MG63 (cell line): ENCODE data around the gene IRX4. TPM values are rescaled to one million over a fixed set of nuclear protein-coding genes. Genes with fewer than 3 reads are reported as not detected.

ENCODE experiments used
- DNase-seq: peaks from one replicate; pipeline ENCODE4 v3.0.0-alpha.2; 2020
- H3K27me3 ChIP-seq: fragments of 250-450 bp; sonication (Bioruptor Pico); 2 replicates; pipeline ENCODE4 v1.5.1; 2020; ENCODE audit warnings: mild to moderate bottlenecking, moderate library complexity
- H3K36me3 ChIP-seq: fragments of 250-450 bp; sonication (Bioruptor Pico); 2 replicates; pipeline ENCODE4 v1.5.1; 2020; ENCODE audit warnings: mild to moderate bottlenecking, moderate library complexity
- H3K4me3 ChIP-seq: fragments of 250-450 bp; sonication (Bioruptor Pico); 2 replicates; pipeline ENCODE4 v1.5.1; 2020; ENCODE audit warnings: mild to moderate bottlenecking, moderate library complexity
- H3K9me3 ChIP-seq: fragments of 250-450 bp; sonication (Bioruptor Pico); 2 replicates; pipeline ENCODE4 v1.5.1; 2020; ENCODE audit warnings: mild to moderate bottlenecking, moderate library complexity
- total RNA-seq: library from RNA; depleted of rRNA; stranded (reverse); fragments of >200 nt; shearing (Covaris generic); gene quantifications from 2 replicates; pipeline ENCODE4 v1.2.3, GENCODE V29; 2014; ENCODE audit warnings: low replicate concordance; rRNA removed

IRX4 gene
- total RNA-seq, 1 experiment from 2014 or later = 0.66 TPM

GRCh38 chr5:1830571-1831228 is 52.0 kb downstream of the IRX4 start:
- H3K27me3 ChIP-seq = no peaks in the 10 kb centered on the region

GRCh38 chr5:1827886-1828397 is 54.8 kb downstream of the IRX4 start:
- Histone ChIP-seq H3K9me3 (no peaks in the 10 kb centered on the region), H3K4me3 (no peak overlapping the region), H3K27me3 (no peaks in the 10 kb centered on the region), H3K36me3 (peaks cover 53% of the 10 kb centered on the region)
- DNase-seq = no peak

More at GRCh38 chr5:1830571-1831228, 52.0 kb downstream of the IRX4 start:
- Histone ChIP-seq H3K9me3 (no peaks in the 10 kb centered on the region), H3K36me3 (peaks cover 30% of the 10 kb centered on the region), H3K4me3 (no peak overlapping the region)
- no peak for DNase-seq

Other genes starting within 250 kb of the IRX4 start
- gene MRPL36, start 83.1 kb downstream of the IRX4 start, total RNA-seq = 188 and 248 TPM in 2 replicates
- gene NDUFS6, start 81.5 kb downstream of the IRX4 start, total RNA-seq = 172 and 215 TPM in 2 replicates